HG02678 (cell line): ENCODE results near the gene CLEC2L.

ENCODE experiments used
- ATAC-seq: cut with Tn5 transposase; IDR thresholded peaks from one replicate; pipeline ENCODE4 v1.9.1; 2021; ENCODE audit warnings: mild to moderate bottlenecking, moderate library complexity; ENCODE audit not compliant: unreplicated experiment

The CLEC2L gene

DNA sequence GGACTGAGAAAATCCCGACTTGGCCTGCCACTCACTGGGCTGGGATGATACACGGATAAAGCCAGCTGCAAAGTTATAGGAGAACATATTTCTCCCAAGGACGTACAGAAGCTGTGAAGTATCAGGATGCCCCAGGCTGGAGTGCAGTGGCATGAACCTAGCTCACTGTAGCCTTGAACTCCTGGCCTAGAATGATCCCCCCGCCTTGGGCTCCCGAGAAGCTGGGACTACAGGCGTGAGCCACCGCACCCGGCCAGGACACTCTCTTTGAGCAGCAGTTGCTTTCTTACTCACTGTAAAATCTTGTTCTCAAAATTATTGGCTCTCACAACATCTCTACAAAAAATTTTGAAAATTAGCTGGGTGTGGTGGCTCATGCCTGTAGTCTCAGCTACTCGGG lies 50.4 kb downstream of the CLEC2L start:
- no peak for ATAC-seq

DNA sequence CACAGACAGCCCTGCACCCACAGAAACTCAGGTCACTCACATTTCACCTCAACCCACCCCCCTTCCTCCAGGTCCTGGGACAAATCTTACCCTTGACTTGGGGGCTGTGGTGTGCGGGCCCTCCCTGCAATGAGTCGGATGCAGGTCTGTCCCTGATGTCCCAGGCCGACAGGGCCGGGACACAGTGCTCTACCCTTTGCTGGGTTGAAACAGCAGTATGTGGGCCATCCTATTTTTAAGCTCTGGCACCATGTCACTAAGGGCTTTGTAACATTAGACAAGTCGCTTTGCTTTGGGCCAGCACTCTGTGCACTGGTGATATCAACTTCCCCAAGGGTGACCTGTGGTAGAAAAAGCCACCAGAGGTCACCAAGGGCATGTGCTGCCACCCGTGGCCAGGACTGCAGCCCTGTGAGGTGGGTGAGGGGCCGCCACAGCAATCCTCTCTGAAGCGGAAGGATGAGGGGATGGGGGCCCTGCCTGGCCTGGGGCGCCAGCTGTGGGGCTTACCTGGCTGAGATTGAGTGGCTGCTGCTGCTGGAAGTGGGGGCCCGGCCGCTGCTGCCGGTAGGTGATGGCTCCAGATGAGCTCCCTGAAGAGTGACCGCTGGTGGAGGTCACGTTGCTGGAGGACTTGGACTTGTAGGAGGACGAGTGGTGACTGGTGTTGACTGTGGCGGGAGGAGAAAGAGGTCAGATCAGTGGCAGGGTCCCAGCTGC lies 51.3 kb downstream of the CLEC2L start:
- ATAC-seq, result no peak

DNA sequence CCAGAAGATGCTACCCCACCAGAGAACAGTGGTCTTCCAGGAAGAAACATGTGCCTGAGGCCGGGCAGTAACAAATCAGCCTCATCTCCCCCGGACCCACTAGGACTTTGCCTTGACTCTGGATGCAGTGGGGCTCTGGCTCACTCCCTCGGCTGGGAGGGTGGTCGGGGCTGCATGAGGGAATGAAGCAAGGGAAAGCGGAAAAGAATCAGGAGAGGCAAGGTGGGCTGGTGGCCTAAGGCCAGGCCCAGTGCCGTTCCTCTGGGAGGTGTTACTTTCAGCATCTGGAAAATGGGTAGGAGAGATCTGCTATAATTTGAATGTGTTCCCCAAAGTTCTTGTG lies 51.8 kb downstream of the CLEC2L start:
- no peak for ATAC-seq

DNA sequence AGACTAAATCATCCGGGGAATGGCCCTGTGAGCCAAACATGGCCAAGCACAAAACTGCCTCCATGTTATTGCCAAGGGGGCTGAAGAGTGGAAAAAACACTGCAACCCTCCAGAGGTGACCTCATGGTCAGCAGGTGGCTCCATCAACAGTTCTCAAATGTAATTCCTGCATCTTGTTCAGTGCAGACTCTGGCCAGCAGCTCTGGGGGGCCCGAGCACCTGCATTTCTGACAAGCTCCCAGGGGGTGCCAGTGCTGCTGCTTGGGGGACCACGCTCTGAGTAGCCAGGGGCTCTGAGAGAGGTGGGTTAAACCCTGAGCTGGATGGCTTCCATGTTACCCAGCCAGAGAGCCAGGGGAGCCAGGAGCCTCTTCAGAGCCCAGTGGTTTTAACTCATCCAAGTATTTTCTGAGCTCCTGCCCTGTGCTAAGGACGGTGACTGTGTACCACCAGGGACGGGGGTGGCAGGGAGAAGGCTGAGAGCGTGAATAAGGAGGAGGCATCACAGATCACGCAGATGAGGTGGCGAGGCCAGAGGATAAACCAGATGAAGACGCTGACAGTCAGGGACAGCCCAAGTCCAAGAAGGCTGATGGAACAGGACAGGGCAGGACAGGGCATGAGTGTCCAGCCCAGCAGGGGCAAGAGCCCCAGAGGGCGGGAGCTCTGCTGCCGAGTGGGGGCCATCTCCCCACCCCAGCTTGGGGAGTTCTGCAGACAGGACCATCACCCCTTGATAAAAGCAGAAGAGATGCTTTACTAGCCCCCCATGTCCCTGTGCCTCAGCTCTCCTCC lies 52.9 kb downstream of the CLEC2L start:
- ATAC-seq, result no peak

DNA sequence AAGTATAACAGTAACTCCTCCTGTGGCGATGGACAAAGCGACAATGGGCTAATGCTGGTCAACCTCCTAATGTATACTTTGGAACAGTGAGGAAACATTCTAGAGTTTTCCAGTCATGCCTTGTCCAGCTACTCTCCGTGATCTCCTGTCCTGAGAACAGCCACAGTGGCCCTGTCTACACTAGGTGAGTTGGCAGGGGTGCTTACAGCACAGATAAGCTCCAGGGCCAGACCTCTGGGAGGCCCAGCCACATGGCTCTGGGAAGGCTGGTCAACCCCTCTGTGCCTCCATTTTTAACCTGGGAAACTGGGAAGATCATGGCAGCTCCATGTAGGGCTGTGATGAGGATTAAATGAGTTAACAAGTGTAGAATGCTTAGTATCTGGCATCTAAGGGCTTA lies 57.0 kb downstream of the CLEC2L start:
- no peak for ATAC-seq

DNA sequence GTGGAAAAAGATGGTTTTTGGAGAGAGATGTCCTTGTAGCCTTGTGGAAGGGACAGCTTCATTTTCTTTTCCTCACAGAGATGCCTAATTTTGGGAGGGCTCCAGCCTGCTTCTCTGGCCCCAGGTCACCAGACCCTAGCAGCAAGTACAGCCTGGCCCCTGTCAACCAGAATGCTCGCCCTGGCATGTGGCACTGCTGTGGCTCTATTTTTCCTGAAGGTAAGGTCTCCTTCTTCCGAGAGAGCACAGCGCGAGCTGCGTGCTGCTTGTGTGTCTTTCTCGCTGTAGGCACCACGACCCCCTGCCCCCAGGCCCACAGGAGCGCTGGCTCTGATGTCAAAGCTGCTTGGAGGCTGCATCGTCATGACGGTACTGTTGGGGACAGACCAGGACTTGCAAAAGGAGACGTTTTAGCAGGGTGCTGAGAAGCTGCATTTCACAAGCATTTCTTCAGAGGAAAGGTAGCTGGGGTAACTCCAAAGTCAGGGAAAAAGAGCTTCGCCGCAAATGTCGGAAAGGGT lies 58.7 kb downstream of the CLEC2L start:
- ATAC-seq, result no peak

DNA sequence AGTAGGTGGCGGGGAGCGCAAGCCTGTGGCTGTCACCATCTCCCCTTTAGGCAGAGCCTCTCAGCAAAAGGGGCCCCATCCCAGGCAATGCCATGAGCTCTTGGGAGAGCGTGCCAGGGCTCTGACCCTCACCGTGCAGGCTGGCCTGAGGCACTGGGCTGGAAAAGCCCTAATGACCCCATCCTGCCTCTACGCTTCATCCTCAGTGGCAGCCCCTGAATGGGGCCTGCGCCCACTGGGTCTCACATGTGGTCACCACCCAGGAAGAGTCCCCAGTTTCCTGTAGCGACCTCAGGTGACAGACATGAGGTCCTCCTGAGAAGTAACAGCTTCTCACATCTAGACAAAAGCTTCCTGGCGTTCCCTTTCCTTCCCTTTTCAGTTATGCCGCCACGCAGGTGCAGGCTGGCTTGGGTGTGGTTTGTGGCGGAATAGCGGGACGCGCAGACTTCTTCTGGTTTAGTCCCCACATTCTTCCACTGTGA lies 59.2 kb downstream of the CLEC2L start:
- no peak for ATAC-seq

DNA sequence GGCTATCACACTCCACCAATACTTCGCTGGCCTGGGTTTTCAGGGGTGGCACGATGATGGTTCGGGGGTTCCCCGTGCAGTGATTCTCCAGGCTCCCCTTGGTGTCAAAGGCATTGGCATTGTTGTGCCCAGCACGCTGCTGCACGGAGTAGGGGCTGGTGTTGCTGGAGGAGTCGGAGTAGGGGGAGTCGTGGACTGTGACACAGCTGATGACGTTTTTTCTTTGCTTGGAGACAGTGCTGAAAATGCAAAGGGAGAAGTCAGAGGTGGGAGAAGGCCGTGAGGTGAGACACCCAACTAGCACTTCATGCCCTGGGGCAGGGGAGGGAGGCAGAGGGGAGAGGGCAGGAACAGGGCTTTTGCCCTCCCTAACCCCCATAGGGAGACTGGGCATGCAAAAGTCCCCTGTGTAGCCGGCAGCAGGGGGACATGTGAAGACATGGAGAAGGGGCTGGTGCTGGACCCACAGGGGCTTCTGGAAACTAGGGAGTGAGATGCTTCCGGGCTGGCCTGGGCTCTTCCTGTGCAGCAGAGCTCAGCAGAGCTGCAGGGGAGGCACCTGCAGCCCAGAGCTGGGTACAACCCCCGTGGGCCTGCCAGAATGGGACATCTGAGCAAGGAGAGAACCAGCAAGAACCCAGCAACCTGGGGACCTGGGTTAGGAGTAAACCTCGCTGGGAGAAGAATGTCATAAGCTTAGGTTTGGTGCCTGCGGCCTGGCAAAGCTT lies 60.5 kb downstream of the CLEC2L start:
- no peak for ATAC-seq

DNA sequence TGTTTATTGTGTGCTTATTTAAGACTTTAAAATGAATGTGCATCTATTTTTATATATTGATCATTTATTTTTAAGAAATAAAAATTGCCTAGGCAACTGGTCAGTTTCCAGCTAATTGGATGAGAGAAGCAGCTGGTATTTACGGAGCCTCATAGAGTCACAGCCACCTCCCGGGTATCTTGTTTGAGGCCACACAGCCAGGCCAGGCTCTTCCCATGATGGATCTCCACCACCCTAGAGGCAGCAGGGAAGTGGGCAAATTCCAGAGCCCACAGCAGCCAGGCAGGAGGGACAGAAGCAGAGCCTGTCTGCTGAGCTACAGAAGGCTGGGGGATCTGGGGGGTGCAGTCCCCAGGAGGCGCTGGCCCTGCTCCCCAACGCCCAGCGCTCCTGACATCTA lies 61.6 kb downstream of the CLEC2L start:
- ATAC-seq, result no peak

DNA sequence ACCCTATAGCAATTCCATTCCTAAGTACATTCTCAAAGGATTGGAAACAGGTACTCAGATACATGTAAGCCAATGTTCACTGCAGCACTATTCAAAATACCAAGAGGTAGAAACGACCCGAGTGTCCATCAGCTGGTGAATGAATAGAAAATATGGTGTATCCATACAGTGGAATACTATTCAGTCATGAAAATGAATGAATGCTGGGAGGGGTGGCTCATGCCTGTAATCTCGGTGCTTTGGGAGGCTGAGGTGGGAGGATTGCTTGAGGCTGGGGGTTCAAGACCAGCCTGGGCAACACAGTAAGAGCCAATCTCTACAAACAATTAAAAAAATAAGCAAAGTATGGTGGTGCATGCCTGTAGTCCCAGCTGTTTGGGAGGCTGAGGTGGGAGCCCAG lies 62.8 kb downstream of the CLEC2L start:
- no peak for ATAC-seq

DNA sequence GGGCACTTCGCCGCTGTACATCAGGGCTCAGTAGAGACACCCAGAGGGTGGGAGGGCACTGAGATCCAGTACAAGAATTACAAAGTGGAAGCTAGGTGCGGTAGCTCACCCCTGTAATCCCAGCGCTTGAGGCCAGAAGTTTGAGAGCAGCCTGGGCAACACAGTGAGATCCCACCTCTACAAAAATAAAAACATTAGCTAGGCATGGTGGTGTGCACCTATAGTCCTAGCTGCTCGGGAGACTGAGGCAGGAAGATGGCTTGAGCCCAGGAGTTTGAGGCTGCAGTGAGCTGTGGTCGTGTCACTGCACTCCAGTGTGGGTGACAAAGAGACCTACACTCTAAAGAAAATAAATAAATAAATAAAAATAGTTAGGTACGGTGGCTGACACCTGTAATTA lies 64.0 kb downstream of the CLEC2L start:
- no peak for ATAC-seq

DNA sequence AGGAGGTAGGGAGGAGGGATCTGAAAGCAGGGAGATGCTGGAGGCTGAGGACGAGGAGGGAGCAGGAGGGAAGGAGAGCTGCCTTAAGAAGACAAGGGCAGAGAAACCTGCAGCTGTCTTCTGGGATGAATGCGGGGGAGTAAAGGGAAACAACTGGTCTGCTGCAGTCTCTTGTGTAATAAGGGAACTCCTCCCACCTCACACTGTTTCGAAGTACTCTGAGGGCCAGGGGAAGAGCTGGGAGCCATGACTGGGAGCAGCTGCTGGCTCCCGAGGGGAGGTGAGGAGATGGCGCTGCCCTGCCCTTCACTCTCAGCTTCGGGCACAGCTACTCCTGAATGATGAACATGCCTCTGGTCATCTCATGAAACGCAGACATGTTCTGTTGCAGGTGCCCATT lies 65.1 kb downstream of the CLEC2L start:
- no peak for ATAC-seq

DNA sequence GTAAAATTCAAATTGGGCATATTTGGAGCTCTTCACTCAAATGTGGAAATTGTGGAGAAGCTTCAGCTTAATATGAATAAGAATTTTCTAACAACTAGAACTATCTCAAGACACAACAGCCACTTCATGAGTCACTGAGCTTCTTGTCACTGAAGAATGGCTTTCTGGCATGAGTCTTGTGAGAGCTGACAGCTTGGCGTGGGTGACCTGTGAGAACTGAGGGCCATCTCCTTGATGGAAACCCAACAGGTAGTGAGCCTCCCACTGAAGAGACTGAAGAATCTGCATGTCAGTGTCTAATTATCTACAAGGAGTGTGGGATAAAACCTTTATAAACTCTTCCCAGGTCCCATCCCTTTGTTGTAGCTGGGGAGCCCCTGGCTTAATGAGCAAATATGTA lies 66.0 kb downstream of the CLEC2L start:
- no peak for ATAC-seq

DNA sequence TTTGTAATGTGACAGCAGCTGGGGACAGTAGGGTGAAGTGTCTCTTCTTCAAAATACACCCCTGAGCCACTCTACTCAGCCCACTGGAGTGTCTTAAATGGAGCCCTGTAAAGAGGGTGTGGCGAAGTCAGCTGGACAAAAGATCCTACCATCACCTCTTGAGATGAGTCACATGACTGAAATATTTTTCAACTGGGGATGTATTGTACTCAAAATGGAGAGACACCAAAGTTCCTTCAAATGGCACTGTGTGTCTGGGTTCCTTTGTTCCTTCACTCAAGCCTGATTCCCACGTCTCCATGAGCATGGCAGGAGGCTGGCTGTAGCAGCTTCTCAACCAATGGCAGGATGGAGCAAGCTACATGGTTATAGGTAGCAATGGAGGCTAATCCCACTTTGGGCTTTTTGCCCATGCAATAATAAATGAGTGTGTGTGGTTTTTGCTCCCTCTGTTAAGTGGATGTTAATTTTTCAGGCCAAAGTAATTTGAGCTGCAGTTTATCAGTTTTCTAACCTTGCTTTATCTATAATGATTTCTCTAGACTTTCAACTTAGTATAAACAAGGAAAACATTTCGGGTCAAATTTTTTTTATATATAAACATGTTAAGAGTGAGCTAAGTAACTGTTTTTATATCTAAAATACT lies 68.2 kb downstream of the CLEC2L start:
- no peak for ATAC-seq

DNA sequence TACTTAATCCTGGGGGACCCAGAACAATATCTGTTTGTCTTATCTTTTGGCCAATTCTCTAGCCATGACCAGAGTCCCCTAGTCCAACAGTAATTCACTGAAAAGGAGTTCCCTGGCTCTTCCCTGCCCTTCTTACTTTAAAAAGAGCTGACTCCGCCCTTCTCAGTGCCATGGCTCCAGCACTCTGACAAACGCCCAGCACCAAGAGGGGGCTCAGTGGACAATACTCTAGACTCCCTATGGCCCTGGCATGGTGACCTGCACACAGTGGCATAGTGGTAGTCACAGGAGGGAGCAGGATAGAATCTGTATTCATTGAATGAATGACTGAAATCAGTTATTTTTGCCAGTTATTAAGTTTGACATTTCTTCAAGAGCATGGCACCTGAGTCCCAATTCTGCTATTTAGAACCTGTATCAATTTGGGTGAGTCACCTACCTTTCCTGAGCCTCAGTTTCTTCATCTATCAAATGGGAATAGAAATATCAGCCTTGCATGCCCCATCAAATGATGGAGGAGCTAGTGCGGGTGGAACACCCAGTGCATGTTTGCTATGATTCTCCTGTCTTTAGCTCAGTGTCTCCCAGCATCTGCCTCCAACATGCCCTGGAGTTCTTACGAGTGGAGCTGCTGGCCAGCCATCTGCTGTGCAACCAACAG lies 69.4 kb downstream of the CLEC2L start:
- ATAC-seq, result no peak

DNA sequence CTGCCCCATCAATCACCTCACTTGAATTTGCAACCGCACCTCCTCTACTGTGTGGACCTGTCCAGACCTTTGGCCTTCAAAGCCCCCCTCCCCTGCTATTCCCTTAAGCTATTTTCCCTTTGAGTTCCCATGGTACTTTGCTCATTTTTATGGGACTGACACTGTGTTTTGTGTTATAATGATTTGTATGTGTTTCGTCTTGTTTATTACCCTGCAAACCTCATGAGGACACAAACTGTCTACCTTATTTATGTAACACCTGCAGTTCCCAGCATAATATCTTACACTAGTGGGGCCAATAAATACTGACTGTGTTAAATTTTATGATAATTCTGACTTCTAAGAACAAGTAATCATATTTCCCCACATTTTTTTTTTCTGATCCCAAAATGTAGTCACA lies 70.6 kb downstream of the CLEC2L start:
- no peak for ATAC-seq
